GM12872 (cell line): Measurements from ENCODE around the gene AFG1L.

Experiments used
- TF ChIP-seq, protein P1 (sequence below): IDR thresholded peaks from 3 replicates; pipeline ENCODE4 v1.5.1; 2011; ENCODE audit warnings: low read depth, mild to moderate bottlenecking, low read length, moderate library complexity; ENCODE audit not compliant: insufficient read depth

Gene AFG1L

DNA sequence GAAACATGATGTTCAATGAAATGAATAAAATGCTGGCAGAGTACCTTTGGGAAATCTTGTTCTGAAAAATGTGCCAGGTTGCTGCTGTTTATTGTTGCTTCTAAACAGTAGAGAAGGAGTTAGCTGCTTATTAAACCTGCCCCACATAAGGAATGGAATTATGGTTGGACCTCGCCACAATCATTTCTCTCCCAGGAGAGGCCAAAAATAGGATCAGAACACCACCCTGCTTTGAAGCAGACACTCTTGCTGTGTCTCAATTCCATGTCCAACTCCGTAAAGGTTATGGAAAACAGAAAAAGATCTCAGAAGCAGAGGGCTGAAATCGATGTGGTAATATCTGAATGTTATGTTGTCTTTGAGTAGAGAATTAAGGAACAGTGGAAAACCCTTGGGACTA lies 27.9 kb downstream of the AFG1L start:
- TF ChIP-seq, protein P1, sequence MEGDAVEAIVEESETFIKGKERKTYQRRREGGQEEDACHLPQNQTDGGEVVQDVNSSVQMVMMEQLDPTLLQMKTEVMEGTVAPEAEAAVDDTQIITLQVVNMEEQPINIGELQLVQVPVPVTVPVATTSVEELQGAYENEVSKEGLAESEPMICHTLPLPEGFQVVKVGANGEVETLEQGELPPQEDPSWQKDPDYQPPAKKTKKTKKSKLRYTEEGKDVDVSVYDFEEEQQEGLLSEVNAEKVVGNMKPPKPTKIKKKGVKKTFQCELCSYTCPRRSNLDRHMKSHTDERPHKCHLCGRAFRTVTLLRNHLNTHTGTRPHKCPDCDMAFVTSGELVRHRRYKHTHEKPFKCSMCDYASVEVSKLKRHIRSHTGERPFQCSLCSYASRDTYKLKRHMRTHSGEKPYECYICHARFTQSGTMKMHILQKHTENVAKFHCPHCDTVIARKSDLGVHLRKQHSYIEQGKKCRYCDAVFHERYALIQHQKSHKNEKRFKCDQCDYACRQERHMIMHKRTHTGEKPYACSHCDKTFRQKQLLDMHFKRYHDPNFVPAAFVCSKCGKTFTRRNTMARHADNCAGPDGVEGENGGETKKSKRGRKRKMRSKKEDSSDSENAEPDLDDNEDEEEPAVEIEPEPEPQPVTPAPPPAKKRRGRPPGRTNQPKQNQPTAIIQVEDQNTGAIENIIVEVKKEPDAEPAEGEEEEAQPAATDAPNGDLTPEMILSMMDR = no peak

DNA sequence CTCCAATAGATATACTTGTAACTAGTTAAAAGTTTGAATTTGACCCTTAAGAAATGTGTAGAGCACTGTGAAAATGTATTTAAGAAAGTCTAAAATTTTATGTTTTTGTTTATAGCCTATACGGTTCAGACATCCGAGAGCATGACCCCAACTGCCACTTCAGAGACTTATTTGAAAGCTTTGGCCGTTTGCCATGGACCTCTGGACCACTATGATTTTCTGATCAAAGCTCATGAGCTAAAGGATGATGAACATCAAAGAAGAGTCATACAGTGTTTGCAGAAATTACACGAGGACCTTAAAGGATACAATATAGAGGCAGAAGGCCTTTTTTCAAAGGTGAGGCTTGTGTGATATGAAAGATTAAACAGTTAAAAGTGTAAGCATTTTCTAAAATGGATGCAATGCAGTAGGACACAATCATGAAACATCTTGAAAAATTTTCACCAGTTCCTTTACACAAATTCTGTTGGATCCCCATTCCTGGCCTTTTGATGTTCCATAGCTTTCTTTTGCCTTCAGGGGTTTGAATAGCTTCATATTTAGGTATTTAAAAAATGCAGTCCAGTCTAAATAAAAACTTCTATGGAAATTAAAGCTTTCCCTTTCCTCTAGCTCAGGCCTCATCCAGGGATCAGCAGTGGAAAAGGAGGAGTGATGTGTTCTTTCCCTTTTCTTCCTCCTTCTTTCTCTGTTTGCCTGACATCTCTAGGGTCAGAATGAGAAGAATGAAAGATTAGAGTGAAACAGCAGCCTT lies 29.0 kb downstream of the AFG1L start:
- TF ChIP-seq, protein P1 = no peak

DNA sequence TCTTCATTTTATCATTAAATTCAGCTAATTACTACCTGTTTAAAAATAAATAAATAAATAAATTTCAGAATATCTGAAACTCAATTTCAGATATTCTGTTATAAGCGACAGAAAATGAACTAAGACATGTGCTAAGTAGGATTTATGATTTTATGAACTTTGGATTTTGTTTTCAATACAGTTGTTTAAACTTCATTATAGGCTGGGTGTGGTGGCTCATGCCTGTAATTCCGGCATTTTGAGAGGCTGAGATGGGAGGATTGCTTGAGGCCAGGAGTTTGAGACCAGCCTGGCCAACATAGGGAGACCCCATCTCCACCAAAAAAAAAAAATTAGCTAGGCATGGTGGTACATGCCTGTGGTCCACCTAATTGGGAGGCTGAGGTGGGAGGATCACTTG lies 36.0 kb downstream of the AFG1L start:
- TF ChIP-seq, protein P1 = no peak

DNA sequence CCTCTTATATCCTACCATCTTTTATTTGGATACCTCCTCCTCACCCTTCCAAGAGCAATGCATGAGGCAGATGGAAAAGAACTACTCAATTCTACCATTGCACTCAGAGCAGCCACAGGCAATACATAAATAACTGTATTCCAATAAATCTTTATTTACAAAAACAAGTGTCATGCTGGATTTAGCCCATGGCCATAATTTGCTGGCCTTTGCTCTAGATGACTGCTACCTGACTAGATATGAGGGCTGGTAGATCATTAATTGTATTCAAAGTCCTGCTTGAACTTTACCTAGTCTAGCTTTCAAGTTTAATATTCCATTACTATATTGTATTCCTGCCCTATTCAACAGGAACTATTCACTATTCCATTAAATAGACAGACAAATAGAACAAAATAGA lies 37.1 kb downstream of the AFG1L start:
- TF ChIP-seq, protein P1 = no peak

DNA sequence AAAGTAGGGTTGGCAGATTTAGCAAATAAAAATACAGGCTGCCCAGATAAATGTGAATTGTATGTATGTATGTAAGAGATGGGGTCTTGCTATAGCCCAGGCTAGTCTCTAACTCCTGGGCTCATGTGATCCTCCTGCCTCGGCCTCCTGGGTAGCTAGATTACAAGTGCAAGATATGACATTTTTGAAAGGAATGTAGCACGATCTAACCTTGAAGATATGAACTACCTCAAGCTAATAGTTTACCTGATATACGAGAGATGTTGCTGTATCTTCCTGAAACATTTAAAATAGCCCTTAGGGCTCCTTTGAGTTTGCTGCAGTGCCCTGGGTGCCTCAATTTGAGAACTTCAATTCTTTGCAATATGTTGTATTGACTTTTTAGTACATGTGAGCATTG lies 42.1 kb downstream of the AFG1L start:
- TF ChIP-seq, protein P1 = no peak

DNA sequence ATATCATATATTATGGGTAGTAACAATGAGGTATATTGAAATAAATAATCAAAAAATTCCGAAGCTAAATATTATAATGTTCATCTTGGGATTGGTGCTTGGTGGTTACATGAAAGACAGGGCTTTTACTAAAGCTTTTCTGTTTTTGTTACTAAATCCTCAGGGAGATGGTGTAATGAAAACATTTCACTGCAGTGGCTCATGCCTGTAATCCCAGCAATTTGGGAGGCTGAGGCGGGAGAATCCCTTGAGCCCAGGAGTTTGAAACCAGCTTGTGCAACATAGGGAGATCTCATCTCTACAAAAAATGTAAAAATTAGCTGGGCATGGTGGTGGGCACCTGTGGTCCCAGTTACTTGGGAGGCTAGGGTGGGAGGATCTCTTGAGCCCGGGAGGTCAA lies 42.9 kb downstream of the AFG1L start:
- TF ChIP-seq, protein P1 = no peak

DNA sequence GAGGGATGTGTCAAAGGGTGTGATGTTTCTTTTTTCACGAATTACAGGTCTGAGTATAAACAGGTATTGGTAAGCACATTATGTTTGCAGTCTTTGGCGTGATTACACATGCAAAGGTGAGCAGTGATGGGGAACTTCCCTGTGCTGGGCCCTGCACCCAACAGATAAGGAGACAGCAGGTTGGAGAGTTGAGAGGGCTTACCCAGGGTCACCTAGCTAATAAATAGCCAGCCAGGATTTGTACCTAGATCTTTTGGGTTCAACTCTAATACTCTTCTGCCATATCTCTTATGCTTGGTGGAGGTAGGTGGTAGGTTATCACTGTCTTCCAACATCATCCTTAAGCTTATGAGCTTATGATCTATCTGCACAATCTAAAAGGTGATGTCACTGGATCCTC lies 46.5 kb downstream of the AFG1L start:
- TF ChIP-seq, protein P1 = no peak
